Aorta (tissue), 5 donors: ENCODE data around the gene ELMO1. TPM values are rescaled to one million over a fixed set of nuclear protein-coding genes. Genes with fewer than 3 reads are reported as not detected.

Experiments used
- ATAC-seq: fragments of 200-7000 bp; cut with Tn5 transposase; one replicate; pipeline ENCODE4 v1.9.1; 2022; ENCODE audit warnings: moderate library complexity; ENCODE audit not compliant: low FRiP score
- DNase-seq, 2 donors: peaks; one replicate each; pipeline ENCODE4 v3.0.0-alpha.2; 2020
- H3K27ac ChIP-seq, 2 donors: one replicate each; pipeline ENCODE4 v1.5.1; 2013; ENCODE audit warnings: low read length in 2 of 2, mild to moderate bottlenecking in 2 of 2, moderate library complexity in 2 of 2, control low read depth in 1 of 2, inconsistent platforms in 1 of 2, low read depth in 1 of 2
- H3K27me3 ChIP-seq, 2 donors: one replicate each; pipeline ENCODE4 v1.6.1; 2013; ENCODE audit warnings: control low read depth in 1 of 2, low read length in 1 of 2, mild to moderate bottlenecking in 1 of 2, moderate library complexity in 1 of 2; ENCODE audit not compliant: insufficient read depth in 2 of 2, control insufficient read depth in 1 of 2
- H3K36me3 ChIP-seq, 2 donors: one replicate each; pipeline ENCODE4 v1.6.1; 2013; ENCODE audit warnings: control low read depth in 1 of 2, low read length in 1 of 2, mild to moderate bottlenecking in 1 of 2; ENCODE audit not compliant: insufficient read depth in 2 of 2, control insufficient read depth in 1 of 2
- H3K4me1 ChIP-seq, 2 donors: one replicate each; pipeline ENCODE4 v1.6.1; 2013; ENCODE audit warnings: low read length in 2 of 2, control low read depth in 1 of 2, mild to moderate bottlenecking in 1 of 2, moderate library complexity in 1 of 2; ENCODE audit not compliant: insufficient read depth in 2 of 2, control insufficient read depth in 1 of 2
- H3K4me3 ChIP-seq, 2 donors: one replicate each; pipeline ENCODE4 v1.5.1; 2013; ENCODE audit warnings: low read length in 2 of 2, control low read depth in 1 of 2, mild to moderate bottlenecking in 1 of 2
- H3K9me3 ChIP-seq: one replicate; pipeline ENCODE4 v1.6.1; 2013; ENCODE audit warnings: mild to moderate bottlenecking, low read length; ENCODE audit not compliant: control insufficient read depth
- WGBS, 2 donors: extraction: QIAGEN DNeasy Blood & Tissue Kit; methylation state at CpG; one replicate each; pipeline ENCODE4 v1.1.7; 2013; 5-methylcytosine and 5-hydroxymethylcytosine counted together
- intact Hi-C, 2 donors: fragments of 100-400 bp; cut with DNase I; formaldehyde crosslinking; loops; one replicate each; pipeline versions ENCODE4 v1.14.2 to v1.15.0; 2022
- polyA plus RNA-seq, 2 donors: library from polyadenylated mRNA; stranded (reverse); fragments of 200-250 nt; gene quantifications; one replicate each; pipeline ENCODE4 v1.2.3, GENCODE V29; 2013
- total RNA-seq, 2 donors: library from RNA; stranded (reverse); fragmentation: NEBNext Ultra II Directional; extraction: Animal tissue kit (Norgen Biotek cat#: 25700); gene quantifications; one replicate each; pipeline ENCODE4 v1.2.1, GENCODE V29; 2021
- donor health status: healthy with polysubstance abuse.
- donor health status: Bipolar disorder and iron deficiency.
- donor health status: DM: no; HTN: no; CAD: no.
- donor health status: DM: no; HTN: no; CAD: no.
- donor health status: DM: yes; HTN: yes; CAD: no.

ELMO1 gene
- total and polyA plus RNA-seq, 4 donors = 1.8 to 86.9 (median 24.8) TPM

DNA sequence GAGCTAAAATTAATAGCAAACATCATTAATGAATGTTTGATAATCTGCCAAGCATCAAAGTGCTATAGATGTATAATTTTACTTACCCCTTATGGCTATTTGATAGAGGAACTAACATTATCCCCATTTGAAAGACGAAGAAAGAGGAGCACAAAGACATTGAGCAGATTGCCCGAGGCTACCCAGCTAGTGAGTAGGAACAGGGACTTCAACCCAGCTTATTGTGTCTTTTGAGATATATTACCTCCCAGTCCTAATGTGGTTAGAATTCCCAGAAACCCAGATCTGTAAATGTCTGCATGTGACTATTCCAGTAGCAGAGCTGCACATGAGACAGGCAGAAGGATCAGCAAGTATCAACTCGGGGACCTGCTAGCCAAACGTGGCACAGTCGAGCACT, 564.3 kb downstream of the ELMO1 start:
- no peak for DNase-seq
- Histone ChIP-seq H3K36me3 (no peaks in the 10 kb centered on the region), H3K27ac (no peak overlapping the region), H3K9me3 (no peaks in the 10 kb centered on the region), H3K4me3 (no peak overlapping the region), H3K27me3 (no peaks in the 10 kb centered on the region), H3K4me1 (no peaks in the 10 kb centered on the region)
- WGBS, 2 donors = 80% methylated on average over 5 of the region's 5 CpGs
- ATAC-seq = no peak
- intact Hi-C loops = no loop called here

DNA sequence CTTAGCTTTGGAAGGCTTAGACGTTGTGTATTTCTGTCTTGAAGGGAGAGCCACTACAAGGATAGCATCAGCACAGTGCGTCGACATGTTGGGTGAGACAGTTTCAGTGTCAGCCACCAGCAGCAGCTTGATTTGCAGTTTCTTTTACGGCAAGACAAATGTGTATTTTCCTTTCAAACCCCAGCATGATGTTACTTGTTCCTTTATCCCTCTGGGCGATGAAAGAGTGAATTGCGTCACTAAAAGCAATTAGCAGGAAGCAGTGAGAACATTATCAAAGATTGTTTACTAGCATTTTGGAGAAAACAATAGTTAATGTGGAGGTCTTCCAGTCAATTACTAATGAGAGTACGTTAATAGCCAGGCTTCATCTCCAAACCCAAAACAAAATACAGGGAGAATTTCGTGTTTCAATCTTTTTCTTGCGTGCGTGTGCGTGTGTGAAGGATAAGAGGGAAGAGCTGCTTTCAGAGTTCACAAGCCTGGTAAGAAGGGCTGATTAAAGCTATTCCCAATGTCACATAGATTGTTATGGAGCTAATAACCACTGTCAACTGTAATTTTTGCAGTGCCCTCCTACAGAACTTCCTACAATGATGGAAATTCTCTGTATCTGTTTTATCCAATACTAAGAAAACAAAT, 567.3 kb downstream of the ELMO1 start:
- DNase-seq = no peak
- 75 to 83% methylated on average over 11 of the region's 11 CpGs for WGBS, 2 donors
- H3K36me3 ChIP-seq = no peaks in the 10 kb centered on the region
- H3K9me3 ChIP-seq = no peaks in the 10 kb centered on the region
- intact Hi-C loops = no loop called here
- H3K27ac ChIP-seq = no peak overlapping the region
- H3K4me3 ChIP-seq = no peak overlapping the region
- no peak for ATAC-seq
- no peaks in the 10 kb centered on the region for H3K27me3 ChIP-seq
- H3K4me1 ChIP-seq = no peaks in the 10 kb centered on the region

DNA sequence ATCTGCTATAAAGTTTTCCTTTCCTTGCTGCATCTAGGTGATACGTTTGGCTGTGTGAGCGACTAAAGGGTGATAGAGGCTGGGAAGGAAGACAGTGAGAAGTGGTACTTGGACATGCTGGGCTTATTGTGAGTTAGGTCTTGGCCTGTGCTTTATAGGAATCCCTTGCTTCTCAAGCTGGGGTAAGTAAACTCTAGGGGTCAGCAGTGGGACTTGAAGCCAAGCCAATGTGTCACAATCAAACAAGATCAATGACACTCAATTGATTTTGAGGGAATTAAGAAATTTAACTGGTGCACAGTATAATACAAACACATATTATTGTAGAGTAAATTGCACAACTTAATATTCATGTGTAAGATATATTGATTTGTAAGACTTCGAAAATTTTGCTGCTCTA, 568.6 kb downstream of the ELMO1 start:
- no peaks in the 10 kb centered on the region for H3K27me3 ChIP-seq
- intact Hi-C loops = no loop called here
- no peaks in the 10 kb centered on the region for H3K4me1 ChIP-seq
- H3K9me3 ChIP-seq = no peaks in the 10 kb centered on the region
- H3K4me3 ChIP-seq = no peak overlapping the region
- 87 to 89% methylated on average over 3 of the region's 3 CpGs for WGBS, 2 donors
- no peaks in the 10 kb centered on the region for H3K36me3 ChIP-seq
- no peak overlapping the region for H3K27ac ChIP-seq
- ATAC-seq (no peak), DNase-seq (no peak)

DNA sequence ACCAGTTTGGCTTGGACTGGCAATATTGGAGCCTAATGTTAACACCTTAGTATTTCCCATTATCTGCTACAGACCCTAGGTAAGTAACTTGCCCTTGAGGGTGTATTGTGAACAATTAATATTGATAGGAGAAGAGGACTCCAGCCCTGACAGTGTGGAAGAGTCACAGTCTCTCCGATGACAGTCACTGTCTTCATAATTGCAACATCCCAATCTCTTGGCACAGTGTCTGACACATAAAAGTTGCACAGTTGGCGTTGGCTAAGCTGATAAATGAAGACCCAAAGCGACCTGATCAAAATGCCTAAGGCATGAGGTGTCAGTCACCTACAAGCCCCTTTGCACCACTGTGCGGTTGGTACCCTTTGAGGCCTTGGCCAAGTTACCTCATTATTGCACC, 569.6 kb downstream of the ELMO1 start:
- Histone ChIP-seq H3K27me3 (no peaks in the 10 kb centered on the region), H3K9me3 (no peaks in the 10 kb centered on the region), H3K4me3 (no peak overlapping the region), H3K36me3 (no peaks in the 10 kb centered on the region), H3K4me1 (no peaks in the 10 kb centered on the region), H3K27ac (no peak overlapping the region)
- ATAC-seq = no peak
- WGBS, 2 donors = 72% methylated on average over 4 of the region's 4 CpGs
- DNase-seq = no peak
- intact Hi-C loops = no loop called here

DNA sequence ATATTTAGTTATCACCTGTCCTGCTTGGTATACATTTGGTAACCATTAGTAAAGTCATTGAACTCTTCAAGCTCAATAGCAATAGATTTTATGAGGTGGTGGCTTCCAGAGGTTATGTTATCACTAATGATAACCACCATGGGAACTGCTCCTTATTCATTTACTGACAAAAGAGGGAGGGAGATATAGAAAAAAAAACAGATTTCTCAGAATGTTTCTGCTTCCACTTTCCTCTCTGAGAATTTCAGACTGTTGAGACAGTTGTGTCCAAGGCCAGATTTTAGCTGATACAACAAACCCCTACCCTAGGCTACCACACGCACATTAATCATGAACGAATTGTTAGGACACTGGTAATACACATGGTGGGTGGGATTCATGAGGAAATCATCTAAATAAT, 570.4 kb downstream of the ELMO1 start:
- no peaks in the 10 kb centered on the region for H3K9me3 ChIP-seq
- intact Hi-C loops = no loop called here
- DNase-seq (no peak), ATAC-seq (no peak)
- 89 to 94% methylated on average over 2 of the region's 2 CpGs for WGBS, 2 donors
- no peak overlapping the region for H3K4me3 ChIP-seq
- H3K27me3 ChIP-seq = no peaks in the 10 kb centered on the region
- no peaks in the 10 kb centered on the region for H3K36me3 ChIP-seq
- no peak overlapping the region for H3K27ac ChIP-seq
- no peaks in the 10 kb centered on the region for H3K4me1 ChIP-seq

DNA sequence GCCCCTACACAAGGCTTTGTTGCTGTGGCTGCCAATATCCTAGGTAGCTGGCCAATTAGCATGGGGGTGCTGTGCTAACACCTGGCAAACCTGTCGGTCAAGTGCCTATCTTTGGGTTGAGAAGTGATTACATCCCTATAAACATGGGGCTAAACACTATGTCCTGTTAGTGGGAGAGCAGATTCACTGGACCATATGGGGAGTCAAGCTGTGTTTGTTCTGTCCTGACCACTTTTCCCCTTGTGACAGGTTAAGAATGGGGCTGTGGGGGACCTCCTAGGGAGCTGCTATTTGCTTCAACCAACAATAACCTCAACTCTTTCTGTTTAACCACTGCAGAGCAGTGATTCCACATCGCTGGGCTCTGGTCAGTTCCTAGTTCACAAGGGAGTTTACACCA, 572.9 kb downstream of the ELMO1 start:
- H3K27ac ChIP-seq = no peak overlapping the region
- no peaks in the 10 kb centered on the region for H3K4me1 ChIP-seq
- 69% methylated on average over 2 of the region's 2 CpGs for WGBS, 2 donors
- H3K9me3 ChIP-seq = no peaks in the 10 kb centered on the region
- DNase-seq (no peak), ATAC-seq (no peak)
- no peaks in the 10 kb centered on the region for H3K36me3 ChIP-seq
- intact Hi-C loops = no loop called here
- H3K27me3 ChIP-seq = no peaks in the 10 kb centered on the region
- no peak overlapping the region for H3K4me3 ChIP-seq

DNA sequence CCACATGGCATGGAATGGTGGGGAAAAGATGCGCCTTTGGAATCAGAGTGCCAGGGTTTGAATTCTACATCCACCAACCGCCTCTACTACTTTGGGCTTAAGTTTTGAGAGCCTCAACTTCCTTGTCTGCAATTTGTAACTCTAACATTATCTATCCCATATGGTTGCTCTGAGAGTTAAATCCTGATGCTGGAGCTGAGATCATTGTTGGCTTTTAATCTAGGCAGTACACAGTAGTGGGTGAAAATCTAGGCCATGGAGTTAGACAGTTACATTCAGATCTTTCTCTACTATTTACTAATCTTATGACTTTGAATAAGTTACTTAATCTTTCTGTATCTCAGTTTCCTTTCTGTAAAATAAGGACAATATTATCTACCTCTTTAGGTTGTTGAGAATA, 574.6 kb downstream of the ELMO1 start:
- intact Hi-C loops = no loop called here
- ATAC-seq = no peak
- no peaks in the 10 kb centered on the region for H3K4me1 ChIP-seq
- no peak overlapping the region for H3K27ac ChIP-seq
- no peaks in the 10 kb centered on the region for H3K27me3 ChIP-seq
- no peak overlapping the region for H3K4me3 ChIP-seq
- no peak for DNase-seq
- H3K36me3 ChIP-seq = no peaks in the 10 kb centered on the region
- H3K9me3 ChIP-seq = no peaks in the 10 kb centered on the region
- WGBS, 2 donors = 98 to 99% methylated on average over 2 of the region's 2 CpGs

DNA sequence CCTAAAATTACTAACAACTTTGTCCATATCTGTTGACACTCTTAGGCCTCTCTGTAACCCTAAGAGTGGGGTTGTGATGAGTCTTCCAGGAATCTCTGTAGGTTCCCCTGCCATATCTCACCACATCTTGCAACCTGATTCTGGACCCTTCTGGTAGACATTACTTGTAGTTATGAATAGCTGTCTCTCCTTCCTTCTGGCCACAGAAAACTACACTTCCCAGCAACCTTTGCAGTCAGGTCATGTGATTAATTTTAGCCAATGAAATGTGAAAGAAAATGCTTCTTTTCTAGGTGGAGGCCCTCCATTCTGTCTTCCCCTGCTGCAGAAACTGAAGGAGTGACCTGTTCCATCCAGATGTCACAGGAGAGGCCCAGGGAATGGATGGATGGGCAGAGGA, 576.8 kb downstream of the ELMO1 start:
- intact Hi-C loops = no loop called here
- Histone ChIP-seq H3K27me3 (no peaks in the 10 kb centered on the region), H3K9me3 (no peaks in the 10 kb centered on the region), H3K36me3 (no peaks in the 10 kb centered on the region), H3K27ac (no peak overlapping the region), H3K4me1 (no peaks in the 10 kb centered on the region), H3K4me3 (no peak overlapping the region)
- DNase-seq (no peak), ATAC-seq (no peak)

DNA sequence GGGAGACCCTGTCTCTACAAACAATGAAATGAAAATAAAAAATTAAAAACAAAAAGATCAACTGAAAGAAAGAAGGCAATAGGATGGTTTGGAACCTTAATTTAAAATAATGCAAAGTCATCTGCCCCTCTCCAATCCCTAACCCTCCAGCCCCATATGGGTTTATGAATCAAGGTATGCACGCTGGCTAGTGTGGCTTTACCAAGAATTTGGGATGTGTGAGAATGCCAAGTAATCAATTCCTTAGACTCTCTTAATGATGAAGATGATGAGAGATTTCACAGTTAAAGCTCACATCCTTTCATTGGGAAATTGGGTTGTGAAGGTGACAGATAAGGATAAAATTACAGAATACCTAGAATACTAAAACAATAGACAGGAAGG, 577.3 kb downstream of the ELMO1 start:
- intact Hi-C loops = no loop called here
- Histone ChIP-seq H3K4me1 (no peaks in the 10 kb centered on the region), H3K27ac (no peak overlapping the region), H3K9me3 (no peaks in the 10 kb centered on the region), H3K27me3 (no peaks in the 10 kb centered on the region), H3K36me3 (no peaks in the 10 kb centered on the region), H3K4me3 (no peak overlapping the region)
- WGBS, 2 donors = 59 to 98% methylated on average over 1 of the region's 1 CpG
- no peak for DNase-seq
- ATAC-seq = no peak
